ENCODE results near the gene DRC7. TPM values are rescaled to one million over a fixed set of nuclear protein-coding genes. Genes with fewer than 3 reads are reported as not detected.

DRC7 gene
- total and polyA plus RNA-seq, 10 of the 15 experiments (the other 5 are each of a cell fraction or from before 2014, with no cell fraction given) = 0.06 to 0.49 (median 0.14) TPM; not detected in 4

DNA sequence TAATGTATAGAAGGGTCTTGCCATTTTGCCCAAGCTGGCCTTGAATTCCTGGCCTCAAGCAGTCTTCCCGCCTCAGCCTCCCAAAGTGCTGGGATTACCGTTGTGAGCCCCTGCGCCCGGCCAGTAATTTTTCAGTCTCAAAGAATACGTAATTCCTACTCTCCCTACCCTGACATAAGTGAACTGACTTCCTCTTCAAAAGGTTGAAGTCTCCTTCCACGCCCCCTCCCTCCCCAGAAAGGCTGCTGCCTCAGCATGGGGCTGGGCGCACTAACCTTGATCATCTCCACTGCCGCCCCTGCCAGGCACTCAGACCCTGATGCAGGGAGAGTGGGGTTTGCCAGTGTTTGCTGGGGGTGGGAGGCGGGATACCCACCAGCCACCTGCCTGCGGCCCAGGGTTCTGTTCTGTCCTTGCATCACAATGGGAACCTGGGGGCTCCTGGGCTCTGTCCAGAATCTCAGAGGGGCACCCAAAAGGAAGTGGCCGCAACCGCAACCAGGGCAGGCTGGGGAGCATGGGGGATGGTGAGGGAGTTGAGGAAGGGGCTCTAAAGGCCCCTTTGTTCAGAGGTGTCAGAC, 80.2 kb downstream of the DRC7 start:
- Histone ChIP-seq H3K27me3 (replicated peaks in 1 of 2; ENCODE audit: control insufficient read depth in 2 of 2, insufficient read depth in 2 of 2, low read length in 1 of 2) (no peaks in the 10 kb centered on the region), H3K27ac (ENCODE audit: control insufficient read depth, insufficient read depth) (no peak overlapping the region), H2AFZ (ENCODE audit: control insufficient read depth, low read depth, low read length) (no peak overlapping the region), H3K4me1 (ENCODE audit: control insufficient read depth, insufficient read depth, low read length) (no peaks in the 10 kb centered on the region), H3K9ac (ENCODE audit: control insufficient read depth, insufficient read depth, low read length) (no peak overlapping the region), H3K4me2 (ENCODE audit: control insufficient read depth, insufficient read depth) (no peak overlapping the region), H3K36me3 (ENCODE audit: control insufficient read depth in 2 of 2, insufficient read depth in 2 of 2, low read length in 1 of 2) (no peaks in the 10 kb centered on the region), H3K4me3 (no peak overlapping the region), H3K9me3 (replicated peaks; ENCODE audit: control insufficient read depth, insufficient read depth, low read length) (no peaks in the 10 kb centered on the region), H4K20me1 (ENCODE audit: control insufficient read depth, insufficient read depth) (no peaks in the 10 kb centered on the region), H3K79me2 (ENCODE audit: control insufficient read depth, insufficient read depth, low read length) (no peaks in the 10 kb centered on the region)
- CTCF ChIA-PET = interaction anchor here (1.0 kb wide), 1 partner anchor 198 kb away, joined by 4 read pairs; no protein-coding TSS in a partner anchor
- BruUV-seq (replicated peaks) = no TSS peak
- SMC1A ChIA-PET (ENCODE audit: uncharacterized antibody, unreplicated experiment) = no interaction called here
- RAD21 ChIA-PET (ENCODE audit: unreplicated experiment) = no interaction called here
- intact Hi-C loops (cut with micrococcal nuclease; ENCODE audit: unreplicated experiment) = no loop called here
- in situ Hi-C loops (cut with MboI) = no loop called here
- POLR2A ChIA-PET = no interaction called here
- FAIRE-seq (no peak), DNase-seq (ENCODE audit: low read depth, low spot score) (no peak), ATAC-seq (no peak)
- 57% methylated on average over 12 of the region's 12 CpGs for WGBS (ENCODE audit: insufficient coverage, insufficient replicate concordance, low lambda C conversion rate, missing lambda C conversion rate)
- no peak for TF ChIP-seq SP1 (IDR thresholded peaks at IDR 0.05; ENCODE audit: low read depth, low read length)
- TF ChIP-seq DPF2 (IDR thresholded peaks at IDR 0.05) = no peak
- no peak for TF ChIP-seq E4F1 (IDR thresholded peaks at IDR 0.05; ENCODE audit: borderline replicate concordance, partially characterized antibody)
- TF ChIP-seq NFIC (IDR thresholded peaks at IDR 0.05; ENCODE audit: low read depth, low read length) = no peak
- TF ChIP-seq HDGF (IDR thresholded peaks at IDR 0.05) = no peak
- no peak for TF ChIP-seq BACH1 (IDR thresholded peaks at IDR 0.05; ENCODE audit: borderline replicate concordance)
- no peak for TF ChIP-seq TBL1XR1 (IDR thresholded peaks at IDR 0.05; ENCODE audit: low read depth, low read length)
- no peak for TF ChIP-seq GABPA (IDR thresholded peaks at IDR 0.05; ENCODE audit: low read depth)
- no peak for TF ChIP-seq BCLAF1 (IDR thresholded peaks at IDR 0.05)
- no peak for TF ChIP-seq FOS (IDR thresholded peaks at IDR 0.05; ENCODE audit: borderline replicate concordance, extremely low read depth, insufficient read length)
- no peak for TF ChIP-seq SPI1 (IDR thresholded peaks at IDR 0.05; ENCODE audit: borderline replicate concordance, insufficient read depth, low read depth, low read length)
- no peak for TF ChIP-seq WRNIP1 (IDR thresholded peaks at IDR 0.05; ENCODE audit: borderline replicate concordance, low read depth, low read length)
- TF ChIP-seq POLR2A (IDR thresholded peaks at IDR 0.05; ENCODE audit: low read depth, low read length) = no peak
- no peak for TF ChIP-seq RFX5 (IDR thresholded peaks at IDR 0.05; ENCODE audit: low read depth, low read length)
- no peak for TF ChIP-seq MTA2 (IDR thresholded peaks at IDR 0.05; ENCODE audit: low read depth)
- no peak for TF ChIP-seq EP300 (IDR thresholded peaks at IDR 0.05; ENCODE audit: borderline replicate concordance in 1 of 2, control insufficient read depth in 1 of 2, low read depth in 2 of 2, low read length in 2 of 2)
- no peak for TF ChIP-seq NFXL1 (IDR thresholded peaks at IDR 0.05; ENCODE audit: borderline replicate concordance)
- no peak for TF ChIP-seq TCF7 (IDR thresholded peaks at IDR 0.05; ENCODE audit: borderline replicate concordance)
